ENCODE results near the gene OR2B2. TPM values are rescaled to one million over a fixed set of nuclear protein-coding genes. Genes with fewer than 3 reads are reported as not detected.

The OR2B2 gene
- total and polyA plus RNA-seq, 4 donors = not detected

DNA sequence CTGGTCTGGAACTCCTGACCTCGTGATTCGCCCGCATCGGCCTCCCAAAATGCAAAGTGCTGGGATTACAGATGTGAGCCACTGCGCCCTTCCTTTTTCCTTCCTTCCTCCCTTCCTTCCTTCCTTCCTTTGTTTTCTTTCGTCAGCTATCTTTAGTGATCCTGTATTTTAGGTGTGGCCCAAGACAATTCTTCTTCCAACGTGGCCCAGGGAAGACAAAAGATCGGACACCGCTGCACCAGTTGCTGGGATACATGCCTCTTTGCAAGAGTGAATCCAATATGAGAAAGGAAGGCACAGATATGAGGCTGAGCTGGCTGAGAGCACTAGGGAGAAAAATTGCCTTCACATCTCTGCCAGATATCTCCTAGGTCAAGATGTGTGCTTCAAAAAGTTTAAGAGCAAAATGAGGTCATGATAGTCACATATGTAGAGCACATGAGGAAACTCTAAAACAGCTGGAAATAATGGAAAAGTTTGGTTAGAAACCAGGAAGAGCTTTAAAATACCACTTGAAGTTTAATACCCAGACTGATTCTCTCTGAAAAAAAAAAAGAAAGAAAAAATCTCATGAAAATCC, 41.8 kb downstream of the OR2B2 start:
- no peak overlapping the region for H3K27ac ChIP-seq (ENCODE audit: low read depth in 1 of 2, low read length in 2 of 2)
- WGBS = 91% methylated on average over 9 of the region's 9 CpGs
- no peak overlapping the region for H3K9ac ChIP-seq (ENCODE audit: low read depth in 1 of 2, low read length in 2 of 2)
- TF ChIP-seq GABPA (IDR thresholded peaks at IDR 0.05 in 1 of 2, conservative IDR thresholded peaks at IDR 0.05 in 1 of 2) = no peak
- no peak for TF ChIP-seq FOXA2 (IDR thresholded peaks at IDR 0.05)
- TF ChIP-seq, protein P1, sequence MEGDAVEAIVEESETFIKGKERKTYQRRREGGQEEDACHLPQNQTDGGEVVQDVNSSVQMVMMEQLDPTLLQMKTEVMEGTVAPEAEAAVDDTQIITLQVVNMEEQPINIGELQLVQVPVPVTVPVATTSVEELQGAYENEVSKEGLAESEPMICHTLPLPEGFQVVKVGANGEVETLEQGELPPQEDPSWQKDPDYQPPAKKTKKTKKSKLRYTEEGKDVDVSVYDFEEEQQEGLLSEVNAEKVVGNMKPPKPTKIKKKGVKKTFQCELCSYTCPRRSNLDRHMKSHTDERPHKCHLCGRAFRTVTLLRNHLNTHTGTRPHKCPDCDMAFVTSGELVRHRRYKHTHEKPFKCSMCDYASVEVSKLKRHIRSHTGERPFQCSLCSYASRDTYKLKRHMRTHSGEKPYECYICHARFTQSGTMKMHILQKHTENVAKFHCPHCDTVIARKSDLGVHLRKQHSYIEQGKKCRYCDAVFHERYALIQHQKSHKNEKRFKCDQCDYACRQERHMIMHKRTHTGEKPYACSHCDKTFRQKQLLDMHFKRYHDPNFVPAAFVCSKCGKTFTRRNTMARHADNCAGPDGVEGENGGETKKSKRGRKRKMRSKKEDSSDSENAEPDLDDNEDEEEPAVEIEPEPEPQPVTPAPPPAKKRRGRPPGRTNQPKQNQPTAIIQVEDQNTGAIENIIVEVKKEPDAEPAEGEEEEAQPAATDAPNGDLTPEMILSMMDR (IDR thresholded peaks at IDR 0.05; ENCODE audit: low read depth, low read length, missing input control) = no peak
- TF ChIP-seq HNF4A (conservative IDR thresholded peaks at IDR 0.05) = no peak
- no peak for TF ChIP-seq RXRA (IDR thresholded peaks at IDR 0.05)
- TF ChIP-seq EGR1 (IDR thresholded peaks at IDR 0.05; ENCODE audit: low read depth in 2 of 2) = no peak
- TF ChIP-seq YY1 (IDR thresholded peaks at IDR 0.05) = no peak
- TF ChIP-seq JUND (IDR thresholded peaks at IDR 0.05) = no peak
- TF ChIP-seq, protein P2, sequence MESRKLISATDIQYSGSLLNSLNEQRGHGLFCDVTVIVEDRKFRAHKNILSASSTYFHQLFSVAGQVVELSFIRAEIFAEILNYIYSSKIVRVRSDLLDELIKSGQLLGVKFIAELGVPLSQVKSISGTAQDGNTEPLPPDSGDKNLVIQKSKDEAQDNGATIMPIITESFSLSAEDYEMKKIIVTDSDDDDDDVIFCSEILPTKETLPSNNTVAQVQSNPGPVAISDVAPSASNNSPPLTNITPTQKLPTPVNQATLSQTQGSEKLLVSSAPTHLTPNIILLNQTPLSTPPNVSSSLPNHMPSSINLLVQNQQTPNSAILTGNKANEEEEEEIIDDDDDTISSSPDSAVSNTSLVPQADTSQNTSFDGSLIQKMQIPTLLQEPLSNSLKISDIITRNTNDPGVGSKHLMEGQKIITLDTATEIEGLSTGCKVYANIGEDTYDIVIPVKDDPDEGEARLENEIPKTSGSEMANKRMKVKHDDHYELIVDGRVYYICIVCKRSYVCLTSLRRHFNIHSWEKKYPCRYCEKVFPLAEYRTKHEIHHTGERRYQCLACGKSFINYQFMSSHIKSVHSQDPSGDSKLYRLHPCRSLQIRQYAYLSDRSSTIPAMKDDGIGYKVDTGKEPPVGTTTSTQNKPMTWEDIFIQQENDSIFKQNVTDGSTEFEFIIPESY (IDR thresholded peaks at IDR 0.05) = no peak
- TF ChIP-seq NR2F2 (IDR thresholded peaks at IDR 0.05) = no peak
- TF ChIP-seq, protein P3, sequence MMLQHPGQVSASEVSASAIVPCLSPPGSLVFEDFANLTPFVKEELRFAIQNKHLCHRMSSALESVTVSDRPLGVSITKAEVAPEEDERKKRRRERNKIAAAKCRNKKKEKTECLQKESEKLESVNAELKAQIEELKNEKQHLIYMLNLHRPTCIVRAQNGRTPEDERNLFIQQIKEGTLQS (IDR thresholded peaks at IDR 0.05) = no peak
- TF ChIP-seq, protein P4, sequence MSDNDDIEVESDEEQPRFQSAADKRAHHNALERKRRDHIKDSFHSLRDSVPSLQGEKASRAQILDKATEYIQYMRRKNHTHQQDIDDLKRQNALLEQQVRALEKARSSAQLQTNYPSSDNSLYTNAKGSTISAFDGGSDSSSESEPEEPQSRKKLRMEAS (IDR thresholded peaks at IDR 0.05) = no peak
- TF ChIP-seq RAD21 (IDR thresholded peaks at IDR 0.05) = no peak
- TF ChIP-seq TAF1 (conservative IDR thresholded peaks at IDR 0.05) = no peak
- TF ChIP-seq, protein P5, sequence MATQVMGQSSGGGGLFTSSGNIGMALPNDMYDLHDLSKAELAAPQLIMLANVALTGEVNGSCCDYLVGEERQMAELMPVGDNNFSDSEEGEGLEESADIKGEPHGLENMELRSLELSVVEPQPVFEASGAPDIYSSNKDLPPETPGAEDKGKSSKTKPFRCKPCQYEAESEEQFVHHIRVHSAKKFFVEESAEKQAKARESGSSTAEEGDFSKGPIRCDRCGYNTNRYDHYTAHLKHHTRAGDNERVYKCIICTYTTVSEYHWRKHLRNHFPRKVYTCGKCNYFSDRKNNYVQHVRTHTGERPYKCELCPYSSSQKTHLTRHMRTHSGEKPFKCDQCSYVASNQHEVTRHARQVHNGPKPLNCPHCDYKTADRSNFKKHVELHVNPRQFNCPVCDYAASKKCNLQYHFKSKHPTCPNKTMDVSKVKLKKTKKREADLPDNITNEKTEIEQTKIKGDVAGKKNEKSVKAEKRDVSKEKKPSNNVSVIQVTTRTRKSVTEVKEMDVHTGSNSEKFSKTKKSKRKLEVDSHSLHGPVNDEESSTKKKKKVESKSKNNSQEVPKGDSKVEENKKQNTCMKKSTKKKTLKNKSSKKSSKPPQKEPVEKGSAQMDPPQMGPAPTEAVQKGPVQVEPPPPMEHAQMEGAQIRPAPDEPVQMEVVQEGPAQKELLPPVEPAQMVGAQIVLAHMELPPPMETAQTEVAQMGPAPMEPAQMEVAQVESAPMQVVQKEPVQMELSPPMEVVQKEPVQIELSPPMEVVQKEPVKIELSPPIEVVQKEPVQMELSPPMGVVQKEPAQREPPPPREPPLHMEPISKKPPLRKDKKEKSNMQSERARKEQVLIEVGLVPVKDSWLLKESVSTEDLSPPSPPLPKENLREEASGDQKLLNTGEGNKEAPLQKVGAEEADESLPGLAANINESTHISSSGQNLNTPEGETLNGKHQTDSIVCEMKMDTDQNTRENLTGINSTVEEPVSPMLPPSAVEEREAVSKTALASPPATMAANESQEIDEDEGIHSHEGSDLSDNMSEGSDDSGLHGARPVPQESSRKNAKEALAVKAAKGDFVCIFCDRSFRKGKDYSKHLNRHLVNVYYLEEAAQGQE (IDR thresholded peaks at IDR 0.05) = no peak
- no peak for TF ChIP-seq SP1 (IDR thresholded peaks at IDR 0.05)
- TF ChIP-seq HNF4G (IDR thresholded peaks at IDR 0.05) = no peak
- no peak for TF ChIP-seq FOXA1 (IDR thresholded peaks at IDR 0.05)
- H3K4me1 ChIP-seq (ENCODE audit: control insufficient read depth in 4 of 4, insufficient read depth in 4 of 4, low read length in 3 of 4) = peaks cover 8 to 37% (median 21%) of the 10 kb centered on the region in 4 donors
- no peak overlapping the region for H3K4me3 ChIP-seq (ENCODE audit: low read depth in 1 of 3, low read length in 3 of 3)
- H3K9me3 ChIP-seq (ENCODE audit: control insufficient read depth in 4 of 4, low read length in 3 of 4) = no peaks in the 10 kb centered on the region
- DNase-seq (ENCODE audit: low spot score) = no peak
- no peaks in the 10 kb centered on the region for H3K27me3 ChIP-seq (ENCODE audit: control insufficient read depth in 4 of 4, insufficient read depth in 4 of 4, low read length in 3 of 4)
- no peaks in the 10 kb centered on the region for H3K36me3 ChIP-seq (ENCODE audit: control insufficient read depth in 4 of 4, insufficient read depth in 3 of 4, low read depth in 1 of 4, low read length in 3 of 4)
